GM12875 (cell line): ENCODE measurements around the gene CACNA1I.

Experiments
- H3K4me3 ChIP-seq: one replicate; pipeline ENCODE4 v1.5.1; 2011; ENCODE audit warnings: low read depth, low read length, control low read depth
- CTCF ChIP-seq: IDR thresholded peaks from 2 replicates; pipeline ENCODE4 v1.5.1; 2011; ENCODE audit warnings: low read depth, mild to moderate bottlenecking, control low read depth, inconsistent platforms, low read length, moderate library complexity, borderline replicate concordance; ENCODE audit not compliant: insufficient read depth

The CACNA1I gene

GRCh38 chr22:39680486-39680885 is 109.9 kb downstream of the CACNA1I start:
- no peak overlapping the region for H3K4me3 ChIP-seq
- TF ChIP-seq CTCF, result no peak

GRCh38 chr22:39681038-39681861 is 110.7 kb downstream of the CACNA1I start:
- no peak for TF ChIP-seq CTCF
- H3K4me3 ChIP-seq, result no peak overlapping the region

- TF ChIP-seq CTCF, result no peak
These were observed 112.4 kb downstream of the CACNA1I start for GRCh38 chr22:39682994-39683393.

GRCh38 chr22:39683639-39684038 is 113.1 kb downstream of the CACNA1I start:
- H3K4me3 ChIP-seq, result no peak overlapping the region
- TF ChIP-seq CTCF, result no peak

More at GRCh38 chr22:39682994-39683393, 112.4 kb downstream of the CACNA1I start:
- no peak overlapping the region for H3K4me3 ChIP-seq

GRCh38 chr22:39684702-39685281 is 114.2 kb downstream of the CACNA1I start:
- no peak for TF ChIP-seq CTCF

GRCh38 chr22:39685336-39686177 is 115.0 kb downstream of the CACNA1I start:
- no peak for TF ChIP-seq CTCF
- no peak overlapping the region for H3K4me3 ChIP-seq

More at GRCh38 chr22:39684702-39685281, 114.2 kb downstream of the CACNA1I start:
- no peak overlapping the region for H3K4me3 ChIP-seq
